Neural progenitor cell (in vitro differentiated cells): ENCODE data around the gene FITM1. TPM values are rescaled to one million over a fixed set of nuclear protein-coding genes. Genes with fewer than 3 reads are reported as not detected.

Experiments used
- DNase-seq: peaks from one replicate; pipeline ENCODE4 v3.0.0-alpha.2; 2016; ENCODE audit warnings: low spot score
- H2AFZ ChIP-seq: fragments of 200-600 bp; sonication (generic); replicated peaks from 2 replicates; pipeline ENCODE4 v1.6.1; 2016; ENCODE audit warnings: antibody characterized with exemption
- H3F3A ChIP-seq: fragments of 200-600 bp; sonication (generic); 2 replicates; pipeline ENCODE4 v1.6.1; 2016; ENCODE audit warnings: antibody characterized with exemption, low read depth
- H3K27ac ChIP-seq: fragments of 200-600 bp; sonication (generic); 2 replicates; pipeline ENCODE4 v1.5.1; 2016; ENCODE audit warnings: mild to moderate bottlenecking
- H3K27me3 ChIP-seq: fragments of 200-600 bp; sonication (generic); 2 replicates; pipeline ENCODE4 v1.6.1; 2016; ENCODE audit warnings: mild to moderate bottlenecking, moderate library complexity
- H3K36me3 ChIP-seq: fragments of 200-600 bp; sonication (generic); 2 replicates; pipeline ENCODE4 v1.5.1; 2016
- H3K4me1 ChIP-seq: fragments of 200-600 bp; sonication (generic); 2 replicates; pipeline ENCODE4 v1.6.1; 2016; ENCODE audit warnings: mixed run types
- H3K4me2 ChIP-seq: fragments of 200-600 bp; sonication (generic); 2 replicates; pipeline ENCODE4 v1.6.1; 2016
- H3K4me3 ChIP-seq: fragments of 200-600 bp; sonication (generic); 2 replicates; pipeline ENCODE4 v1.5.1; 2016
- H3K79me2 ChIP-seq: fragments of 200-600 bp; sonication (generic); 2 replicates; pipeline ENCODE4 v1.6.1; 2016; ENCODE audit warnings: low read depth
- H3K9ac ChIP-seq: fragments of 200-600 bp; sonication (generic); 2 replicates; pipeline ENCODE4 v1.6.1; 2016
- H3K9me3 ChIP-seq: fragments of 200-600 bp; sonication (generic); 2 replicates; pipeline ENCODE4 v1.5.1; 2016; ENCODE audit warnings: low read depth
- H4K20me1 ChIP-seq: fragments of 200-600 bp; sonication (generic); 2 replicates; pipeline ENCODE4 v1.6.1; 2016; ENCODE audit warnings: low read depth
- H3K27ac Mint-ChIP-seq: 3 replicates; pipeline ENCODE4 v1.8.0; 2021; ENCODE audit warnings: mixed read lengths
- H3K27me3 Mint-ChIP-seq: 2 replicates; pipeline ENCODE4 v1.8.0; 2022; ENCODE audit warnings: low read depth, mild to moderate bottlenecking, inconsistent platforms, moderate library complexity, mixed read lengths; ENCODE audit not compliant: insufficient read depth
- H3K36me3 Mint-ChIP-seq: 3 replicates; pipeline ENCODE4 v1.8.0; 2021; ENCODE audit warnings: mixed read lengths
- H3K4me1 Mint-ChIP-seq: 3 replicates; pipeline ENCODE4 v1.8.0; 2021; ENCODE audit warnings: mixed read lengths
- H3K4me3 Mint-ChIP-seq: 3 replicates; pipeline ENCODE4 v1.8.0; 2021; ENCODE audit warnings: mild to moderate bottlenecking, moderate library complexity, mixed read lengths
- H3K9me3 Mint-ChIP-seq: 3 replicates; pipeline ENCODE4 v1.8.0; 2020; ENCODE audit warnings: mixed read lengths
- EZH2 ChIP-seq: fragments of 200-600 bp; sonication (generic); IDR thresholded peaks from 2 replicates; pipeline ENCODE4 v1.6.1; 2017; ENCODE audit warnings: antibody characterized with exemption, mild to moderate bottlenecking, moderate library complexity
- EZH2phosphoT487 ChIP-seq: fragments of 200-600 bp; sonication (generic); IDR thresholded peaks from 2 replicates; pipeline ENCODE4 v1.6.1; 2017; ENCODE audit warnings: antibody characterized with exemption
- total RNA-seq: library from RNA; depleted of rRNA; stranded (reverse); fragments of >200 nt; gene quantifications from 2 replicates; pipeline ENCODE4 v1.2.3, GENCODE V29; 2015; ENCODE audit warnings: low replicate concordance
- TF ChIP-seq, protein P1 (sequence below): fragments of 200-600 bp; sonication (generic); IDR thresholded peaks from 2 replicates; pipeline ENCODE4 v1.5.1; 2017; ENCODE audit warnings: antibody characterized with exemption, mild to moderate bottlenecking

Gene FITM1
- total RNA-seq, 1 donor from 2014 or later = 0.77 TPM

DNA sequence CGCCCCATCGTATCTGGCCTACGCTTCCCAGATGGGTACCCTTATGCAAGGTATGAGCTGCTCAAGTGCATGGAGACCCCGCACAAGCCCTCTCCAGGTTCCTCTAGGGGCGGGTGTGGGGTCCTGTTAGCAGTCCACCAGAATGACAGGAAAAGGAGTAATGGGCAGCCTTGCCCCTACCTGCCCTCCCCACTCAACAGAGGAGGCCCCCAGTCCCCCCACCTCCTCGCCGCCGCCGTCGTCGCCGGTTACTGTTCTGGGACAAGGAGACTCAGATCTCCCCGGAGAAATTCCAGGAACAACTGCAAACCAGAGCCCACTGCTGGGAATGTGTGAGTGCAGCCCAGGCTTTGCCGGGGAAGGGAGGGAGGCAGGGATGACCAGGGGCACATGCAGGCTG lies 47.4 kb downstream of the FITM1 start:
- Histone ChIP-seq H3K4me3 (no peak overlapping the region), H3F3A (peaks cover 7% of the 10 kb centered on the region), H3K4me2 (no peak overlapping the region), H3K9me3 (no peaks in the 10 kb centered on the region), H4K20me1 (peaks cover 21% of the 10 kb centered on the region), H3K27me3 (no peaks in the 10 kb centered on the region), H3K4me1 (peaks cover 4% of the 10 kb centered on the region), H3K27ac (no peak overlapping the region), H3K9ac (no peak overlapping the region), H3K79me2 (peaks cover 7% of the 10 kb centered on the region), H3K36me3 (no peaks in the 10 kb centered on the region), H2AFZ (no peak overlapping the region)
- no peak overlapping the region for H3K27ac Mint-ChIP-seq
- no peak for DNase-seq
- no peaks in the 10 kb centered on the region for H3K27me3 Mint-ChIP-seq
- peaks cover 3% of the 10 kb centered on the region for H3K4me1 Mint-ChIP-seq
- peaks cover 15% of the 10 kb centered on the region for H3K36me3 Mint-ChIP-seq
- no peak for TF ChIP-seq EZH2phosphoT487
- TF ChIP-seq, protein P1, sequence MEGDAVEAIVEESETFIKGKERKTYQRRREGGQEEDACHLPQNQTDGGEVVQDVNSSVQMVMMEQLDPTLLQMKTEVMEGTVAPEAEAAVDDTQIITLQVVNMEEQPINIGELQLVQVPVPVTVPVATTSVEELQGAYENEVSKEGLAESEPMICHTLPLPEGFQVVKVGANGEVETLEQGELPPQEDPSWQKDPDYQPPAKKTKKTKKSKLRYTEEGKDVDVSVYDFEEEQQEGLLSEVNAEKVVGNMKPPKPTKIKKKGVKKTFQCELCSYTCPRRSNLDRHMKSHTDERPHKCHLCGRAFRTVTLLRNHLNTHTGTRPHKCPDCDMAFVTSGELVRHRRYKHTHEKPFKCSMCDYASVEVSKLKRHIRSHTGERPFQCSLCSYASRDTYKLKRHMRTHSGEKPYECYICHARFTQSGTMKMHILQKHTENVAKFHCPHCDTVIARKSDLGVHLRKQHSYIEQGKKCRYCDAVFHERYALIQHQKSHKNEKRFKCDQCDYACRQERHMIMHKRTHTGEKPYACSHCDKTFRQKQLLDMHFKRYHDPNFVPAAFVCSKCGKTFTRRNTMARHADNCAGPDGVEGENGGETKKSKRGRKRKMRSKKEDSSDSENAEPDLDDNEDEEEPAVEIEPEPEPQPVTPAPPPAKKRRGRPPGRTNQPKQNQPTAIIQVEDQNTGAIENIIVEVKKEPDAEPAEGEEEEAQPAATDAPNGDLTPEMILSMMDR = no peak
- no peak for TF ChIP-seq EZH2
- H3K9me3 Mint-ChIP-seq = peaks cover 2% of the 10 kb centered on the region
- no peak overlapping the region for H3K4me3 Mint-ChIP-seq

DNA sequence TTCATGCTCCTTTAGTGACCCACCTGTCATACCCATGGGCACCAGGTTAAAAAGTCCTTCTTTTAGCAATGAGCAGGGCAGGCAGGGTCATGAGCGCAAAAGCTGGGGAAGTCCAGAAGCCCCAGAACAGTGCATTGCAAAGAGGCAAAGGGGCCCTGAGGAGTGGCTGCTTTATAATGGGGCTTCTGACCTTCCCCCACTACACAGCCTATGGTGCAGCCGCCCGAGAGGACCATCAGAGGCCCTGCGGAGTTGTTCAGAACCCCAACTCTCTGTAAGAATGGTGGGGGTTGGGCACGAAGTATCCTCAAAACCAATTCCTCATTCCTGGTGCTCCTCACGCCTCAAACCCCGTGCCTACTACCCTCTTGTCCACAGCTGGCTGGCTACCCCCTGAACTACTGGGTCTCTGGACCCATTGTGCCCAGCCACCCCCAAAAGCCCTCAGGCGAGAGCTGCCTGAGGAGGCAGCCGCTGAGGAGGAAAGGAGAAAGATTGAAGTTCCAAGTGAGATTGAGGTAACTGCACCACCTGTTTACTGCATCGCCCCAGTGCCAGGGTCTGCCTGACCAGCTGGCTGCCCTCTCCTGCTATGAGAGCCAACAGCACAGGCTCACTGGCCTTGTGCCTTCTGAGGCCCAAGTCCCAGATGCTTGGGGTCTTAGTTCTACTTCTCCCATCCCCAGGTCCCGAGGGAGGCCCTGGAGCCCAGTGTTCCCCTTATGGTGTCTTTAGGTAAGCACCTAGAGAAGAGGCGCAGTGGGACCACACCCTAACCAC lies 48.1 kb downstream of the FITM1 start:
- H3K9me3 Mint-ChIP-seq = no peaks in the 10 kb centered on the region
- Histone ChIP-seq H4K20me1 (peaks cover 14% of the 10 kb centered on the region), H3K79me2 (no peaks in the 10 kb centered on the region), H3K9me3 (no peaks in the 10 kb centered on the region), H3K4me3 (no peak overlapping the region), H2AFZ (no peak overlapping the region), H3F3A (peaks cover 7% of the 10 kb centered on the region), H3K9ac (no peak overlapping the region), H3K36me3 (no peaks in the 10 kb centered on the region), H3K27ac (no peak overlapping the region), H3K4me2 (no peak overlapping the region), H3K4me1 (no peaks in the 10 kb centered on the region), H3K27me3 (no peaks in the 10 kb centered on the region)
- H3K4me3 Mint-ChIP-seq = no peak overlapping the region
- no peak overlapping the region for H3K27ac Mint-ChIP-seq
- peaks cover 18% of the 10 kb centered on the region for H3K36me3 Mint-ChIP-seq
- H3K4me1 Mint-ChIP-seq = peaks cover 3% of the 10 kb centered on the region
- peaks cover 2% of the 10 kb centered on the region for H3K27me3 Mint-ChIP-seq
- no peak for DNase-seq
- TF ChIP-seq, protein P1 = no peak
- TF ChIP-seq EZH2phosphoT487 = no peak
- no peak for TF ChIP-seq EZH2

DNA sequence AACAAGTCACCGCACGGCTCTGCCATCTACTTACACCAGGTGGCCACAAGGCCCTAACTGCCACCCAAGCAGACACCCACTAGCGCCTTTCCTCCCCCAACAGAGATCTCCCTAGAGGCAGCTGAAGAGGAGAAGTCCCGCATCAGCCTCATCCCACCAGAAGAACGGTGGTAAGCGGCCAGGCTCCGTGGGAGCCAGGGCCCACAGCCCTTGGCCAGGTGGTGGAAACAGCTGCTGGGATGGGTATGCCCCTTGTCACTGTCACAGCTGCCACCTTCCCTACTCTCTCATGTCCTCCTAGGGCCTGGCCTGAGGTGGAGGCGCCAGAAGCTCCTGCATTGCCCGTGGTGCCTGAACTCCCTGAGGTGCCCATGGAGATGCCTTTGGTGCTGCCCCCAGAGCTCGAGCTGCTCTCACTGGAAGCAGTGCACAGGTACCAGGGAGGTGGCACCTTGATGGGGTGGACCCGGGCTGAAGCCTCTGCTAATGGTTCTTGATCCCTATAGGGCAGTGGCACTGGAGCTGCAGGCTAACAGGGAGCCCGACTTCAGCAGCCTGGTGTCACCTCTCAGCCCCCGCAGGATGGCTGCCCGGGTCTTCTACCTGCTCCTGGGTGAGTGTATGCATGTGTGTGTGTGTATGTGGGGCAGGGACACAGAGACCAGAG lies 49.0 kb downstream of the FITM1 start:
- peaks cover 7% of the 10 kb centered on the region for H3F3A ChIP-seq
- no peak for DNase-seq
- H3K9me3 ChIP-seq = no peaks in the 10 kb centered on the region
- H2AFZ ChIP-seq = no peak overlapping the region
- TF ChIP-seq EZH2phosphoT487 (no peak), EZH2 (no peak)
- TF ChIP-seq, protein P1 = no peak
- no peaks in the 10 kb centered on the region for H3K9me3 Mint-ChIP-seq
- no peak overlapping the region for H3K4me2 ChIP-seq
- H3K27me3 ChIP-seq = no peaks in the 10 kb centered on the region
- no peak overlapping the region for H3K4me3 Mint-ChIP-seq
- no peaks in the 10 kb centered on the region for H3K79me2 ChIP-seq
- no peak overlapping the region for H3K9ac ChIP-seq
- H3K36me3 ChIP-seq = no peaks in the 10 kb centered on the region
- H3K4me3 ChIP-seq = no peak overlapping the region
- H3K27ac ChIP-seq = no peak overlapping the region
- H4K20me1 ChIP-seq = peaks cover 14% of the 10 kb centered on the region
- H3K36me3 Mint-ChIP-seq = peaks cover 20% of the 10 kb centered on the region
- H3K27me3 Mint-ChIP-seq = peaks cover 3% of the 10 kb centered on the region
- peaks cover 3% of the 10 kb centered on the region for H3K4me1 Mint-ChIP-seq
- H3K4me1 ChIP-seq = no peaks in the 10 kb centered on the region
- H3K27ac Mint-ChIP-seq = peak overlapping the region; percentile 79
